Tibial nerve (tissue), 4 donors: ENCODE measurements around the gene RRM2.

Experiments
- EP300 ChIP-seq, 2 donors: sonication (generic); formaldehyde crosslinking; IDR thresholded peaks; one replicate each; pipeline ENCODE4 v1.6.1; 2017; ENCODE audit warnings: antibody characterized with exemption in 2 of 2, mild to moderate bottlenecking in 1 of 2
- POLR2A ChIP-seq, 2 donors: fragments of 450-650 bp; IDR thresholded peaks; one replicate each; pipeline ENCODE4 v1.6.1; 2017; ENCODE audit warnings: antibody characterized with exemption in 2 of 2, mild to moderate bottlenecking in 2 of 2, moderate library complexity in 2 of 2
- TF ChIP-seq, protein P1 (sequence below), 5 experiments: fragments of 200-600 bp in 3 of 5; fragments of 450-650 bp in 2 of 5; sonication (generic) in 3 of 5; IDR thresholded peaks; one replicate each; pipeline ENCODE4 v1.5.1; 2016 to 2019; ENCODE audit warnings: antibody characterized with exemption in 5 of 5, mild to moderate bottlenecking in 3 of 5, moderate library complexity in 2 of 5

GRCh38 chr2:10162586-10163497 is 40.3 kb downstream of the RRM2 start:
- TF ChIP-seq, protein P1, sequence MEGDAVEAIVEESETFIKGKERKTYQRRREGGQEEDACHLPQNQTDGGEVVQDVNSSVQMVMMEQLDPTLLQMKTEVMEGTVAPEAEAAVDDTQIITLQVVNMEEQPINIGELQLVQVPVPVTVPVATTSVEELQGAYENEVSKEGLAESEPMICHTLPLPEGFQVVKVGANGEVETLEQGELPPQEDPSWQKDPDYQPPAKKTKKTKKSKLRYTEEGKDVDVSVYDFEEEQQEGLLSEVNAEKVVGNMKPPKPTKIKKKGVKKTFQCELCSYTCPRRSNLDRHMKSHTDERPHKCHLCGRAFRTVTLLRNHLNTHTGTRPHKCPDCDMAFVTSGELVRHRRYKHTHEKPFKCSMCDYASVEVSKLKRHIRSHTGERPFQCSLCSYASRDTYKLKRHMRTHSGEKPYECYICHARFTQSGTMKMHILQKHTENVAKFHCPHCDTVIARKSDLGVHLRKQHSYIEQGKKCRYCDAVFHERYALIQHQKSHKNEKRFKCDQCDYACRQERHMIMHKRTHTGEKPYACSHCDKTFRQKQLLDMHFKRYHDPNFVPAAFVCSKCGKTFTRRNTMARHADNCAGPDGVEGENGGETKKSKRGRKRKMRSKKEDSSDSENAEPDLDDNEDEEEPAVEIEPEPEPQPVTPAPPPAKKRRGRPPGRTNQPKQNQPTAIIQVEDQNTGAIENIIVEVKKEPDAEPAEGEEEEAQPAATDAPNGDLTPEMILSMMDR (IDR thresholded peaks at IDR 0.05), result no peak
- TF ChIP-seq POLR2A (IDR thresholded peaks at IDR 0.05), result no peak
- TF ChIP-seq EP300 (IDR thresholded peaks at IDR 0.05), result no peak
